Colonic mucosa (tissue), 4 donors: Measurements from ENCODE around the gene COL18A1. TPM values are rescaled to one million over a fixed set of nuclear protein-coding genes. Genes with fewer than 3 reads are reported as not detected.

Experiments
- DNase-seq: peaks from one replicate; pipeline ENCODE4 v3.0.0-alpha.2; 2020
- H3K27ac ChIP-seq: fragments of 200-600 bp; one replicate; pipeline ENCODE4 v1.8.0; 2021
- H3K27me3 ChIP-seq: fragments of 200-600 bp; one replicate; pipeline ENCODE4 v1.8.0; 2021
- H3K36me3 ChIP-seq: fragments of 200-600 bp; one replicate; pipeline ENCODE4 v1.8.0; 2021
- H3K4me1 ChIP-seq: fragments of 200-600 bp; one replicate; pipeline ENCODE4 v1.8.0; 2021; ENCODE audit warnings: mild to moderate bottlenecking
- H3K4me3 ChIP-seq: fragments of 200-600 bp; one replicate; pipeline ENCODE4 v1.8.0; 2021
- H3K9ac ChIP-seq, 2 donors: one replicate each; pipeline ENCODE4 v1.7.0; 2013; ENCODE audit warnings: control low read depth in 2 of 2, low read depth in 2 of 2, low read length in 2 of 2
- H3K9me3 ChIP-seq: fragments of 200-600 bp; one replicate; pipeline ENCODE4 v1.8.0; 2021
- CTCF ChIP-seq: fragments of 200-600 bp; IDR thresholded peaks from one replicate; pipeline ENCODE4 v1.8.0; 2022; ENCODE audit warnings: antibody characterized with exemption, mild to moderate bottlenecking
- intact Hi-C: fragments of 100-400 bp; cut with DNase I; formaldehyde crosslinking; loops from one replicate; pipeline ENCODE4 v1.14.1; 2022
- total RNA-seq, 2 donors: library from RNA; stranded (reverse); fragmentation: NEBNext Ultra II Directional in 1 of 2; extraction: Animal tissue kit (Norgen Biotek cat#: 25700) in 1 of 2; gene quantifications; one replicate each; pipeline ENCODE4 v1.2.1, GENCODE V29; 2021
- donor health status: healthy.
- donor health status: DM: no; HTN: no; CAD: no.
- donor health status: DM: no; HTN: no; CAD: no.

COL18A1 gene
- 10 to 100 TPM in 1 of 2 donors, 1 to 10 TPM in 1; 8.4 to 22.3 TPM for total RNA-seq

- no peak for TF ChIP-seq CTCF
- no peaks in the 10 kb centered on the region for H3K36me3 ChIP-seq
- peak within 1 kb of the TSS; percentile 40 for H3K27ac ChIP-seq
- peak within 1 kb of the TSS; percentile 43 for H3K4me3 ChIP-seq
- H3K9me3 ChIP-seq: no peaks in the 10 kb centered on the region
- H3K4me1 ChIP-seq: no peaks in the 10 kb centered on the region
- peak within 1 kb of the TSS in 1 of 2 donors; percentile 69 for H3K9ac ChIP-seq
- DNase-seq: no peak
- H3K27me3 ChIP-seq: peaks cover 21% of the 10 kb centered on the region
- intact Hi-C loops: no loop called here
These were observed at the start of gene COL18A1 for GRCh38 chr21:45404730-45405270. Gene COL18A1, plus strand, starts transcription at chr21:45405165. Its CDS starts 66 bp downstream, at chr21:45405231.

- no peak for DNase-seq
- intact Hi-C loops: no loop called here
- H3K27me3 ChIP-seq: no peaks in the 10 kb centered on the region
- H3K27ac ChIP-seq: no peak overlapping the region
- no peak overlapping the region for H3K9ac ChIP-seq
- H3K4me1 ChIP-seq: no peaks in the 10 kb centered on the region
- no peaks in the 10 kb centered on the region for H3K9me3 ChIP-seq
- H3K4me3 ChIP-seq: no peak overlapping the region
- no peaks in the 10 kb centered on the region for H3K36me3 ChIP-seq
- no peak for TF ChIP-seq CTCF
These were observed 49.4 kb upstream of the COL18A1 start for GRCh38 chr21:45355573-45355972.

GRCh38 chr21:45356251-45356650 is 48.7 kb upstream of the COL18A1 start:
- Histone ChIP-seq H3K4me1 (no peaks in the 10 kb centered on the region), H3K27ac (no peak overlapping the region), H3K36me3 (no peaks in the 10 kb centered on the region), H3K9me3 (no peaks in the 10 kb centered on the region), H3K27me3 (no peaks in the 10 kb centered on the region), H3K9ac (no peak overlapping the region), H3K4me3 (no peak overlapping the region)
- TF ChIP-seq CTCF: no peak
- no peak for DNase-seq
- intact Hi-C loops: no loop called here

GRCh38 chr21:45356653-45357435 is 48.1 kb upstream of the COL18A1 start:
- no peak for TF ChIP-seq CTCF
- DNase-seq: no peak
- Histone ChIP-seq H3K4me1 (no peaks in the 10 kb centered on the region), H3K9me3 (no peaks in the 10 kb centered on the region), H3K27me3 (no peaks in the 10 kb centered on the region), H3K4me3 (no peak overlapping the region), H3K9ac (no peak overlapping the region), H3K27ac (no peak overlapping the region), H3K36me3 (no peaks in the 10 kb centered on the region)
- intact Hi-C loops: no loop called here

GRCh38 chr21:45357436-45358260 is 47.3 kb upstream of the COL18A1 start:
- H3K4me1 ChIP-seq: no peaks in the 10 kb centered on the region
- no peak overlapping the region for H3K27ac ChIP-seq
- no peaks in the 10 kb centered on the region for H3K36me3 ChIP-seq
- H3K9ac ChIP-seq: no peak overlapping the region
- no peak overlapping the region for H3K4me3 ChIP-seq
- H3K9me3 ChIP-seq: no peaks in the 10 kb centered on the region
- intact Hi-C loops: no loop called here
- no peak for DNase-seq
- no peak for TF ChIP-seq CTCF
- H3K27me3 ChIP-seq: no peaks in the 10 kb centered on the region
